ENCODE data around the gene LGALS3BP.

Gene LGALS3BP

DNA sequence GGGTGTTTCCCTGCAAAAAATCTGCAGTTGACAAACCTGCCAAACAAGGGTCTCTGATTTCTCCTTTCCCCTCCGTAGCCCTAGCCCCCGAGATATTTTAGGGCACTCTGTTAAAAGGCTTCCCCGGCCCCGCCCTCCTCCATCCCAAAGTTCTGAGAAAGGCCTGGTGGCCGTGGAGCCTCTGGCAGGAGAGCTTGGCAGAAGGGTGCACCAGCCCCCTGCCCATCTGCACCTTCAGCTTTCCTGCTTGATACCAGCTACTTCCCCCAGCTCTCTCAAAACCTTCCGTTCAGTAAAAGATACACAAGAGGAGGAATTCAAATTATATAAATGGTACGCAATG, 30.6 kb upstream of the LGALS3BP start:
- Histone ChIP-seq H3K36me3 (ENCODE audit: control insufficient read depth, insufficient read depth, low read length, severe bottlenecking) (no peaks in the 10 kb centered on the region), H3K9ac (ENCODE audit: low read length) (peak overlapping the region; percentile 98), H3K4me1 (ENCODE audit: control insufficient read depth, insufficient read depth, low read length) (peaks cover 28% of the 10 kb centered on the region), H3K4me3 (ENCODE audit: low read length) (peak overlapping the region; percentile 99), H3K27me3 (replicated peaks; ENCODE audit: control insufficient read depth, insufficient read depth, low read length) (no peaks in the 10 kb centered on the region), H3K9me3 (ENCODE audit: control insufficient read depth, low read length) (no peaks in the 10 kb centered on the region)
- DNase-seq (ENCODE audit: low read depth), result no peak

DNA sequence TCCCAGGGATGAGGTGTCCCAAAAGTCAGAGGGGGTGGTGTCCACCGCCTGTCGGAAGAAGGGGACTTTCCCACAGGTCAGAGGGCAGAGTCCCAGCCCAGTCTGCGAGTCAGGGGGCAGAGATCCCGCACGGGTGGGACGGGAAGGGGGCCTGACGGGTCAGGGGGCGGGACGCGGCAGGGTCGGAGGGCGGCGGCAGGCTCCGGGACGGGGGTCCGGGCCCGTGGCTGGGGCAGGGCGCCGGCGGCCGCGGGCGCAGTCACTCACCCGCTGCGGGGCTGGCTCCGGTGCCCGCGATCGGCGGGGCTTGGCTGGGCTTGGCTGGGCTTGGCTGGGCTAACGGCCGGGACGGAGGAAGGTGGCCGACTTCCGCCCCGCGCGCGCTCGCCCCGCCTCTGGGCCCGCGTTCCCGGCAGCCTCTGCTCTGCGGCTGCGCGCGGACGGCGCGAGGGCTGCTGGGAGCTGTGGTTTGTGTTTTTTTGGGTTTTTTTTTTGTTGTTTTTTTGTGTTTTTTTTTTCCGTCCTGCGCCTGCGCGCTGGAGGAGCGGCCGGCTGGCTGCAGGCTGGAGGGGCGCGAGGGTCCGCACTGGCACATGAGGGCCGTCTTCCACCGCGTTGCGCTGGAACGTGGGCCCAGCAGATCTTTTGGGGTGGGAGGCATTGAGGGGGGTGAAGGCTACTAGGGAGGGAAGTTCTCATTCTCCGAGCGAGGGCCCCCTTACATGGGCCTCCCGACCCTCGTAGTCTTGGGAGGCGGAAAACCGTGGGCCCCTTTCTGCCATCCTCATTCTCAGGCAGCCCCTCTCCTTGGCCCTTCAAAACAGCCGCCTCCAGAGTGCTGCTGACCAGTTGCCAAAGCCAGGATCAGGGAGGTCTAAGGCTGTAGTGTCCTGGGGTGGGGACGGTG, 29.9 kb upstream of the LGALS3BP start, which contains the start of gene CANT1:
CANT1 (minus strand) TSS at position 368 of the 907 bp plus-strand sequence. CDS start 12,142 bp downstream, outside the sequence.
- Histone ChIP-seq H3K9me3 (ENCODE audit: control insufficient read depth, low read length) (no peaks in the 10 kb centered on the region), H3K36me3 (ENCODE audit: control insufficient read depth, insufficient read depth, low read length, severe bottlenecking) (no peaks in the 10 kb centered on the region), H3K9ac (ENCODE audit: low read length) (peak within 1 kb of the TSS; percentile 98), H3K27me3 (replicated peaks; ENCODE audit: control insufficient read depth, insufficient read depth, low read length) (no peaks in the 10 kb centered on the region), H3K4me1 (ENCODE audit: control insufficient read depth, insufficient read depth, low read length) (peaks cover 28% of the 10 kb centered on the region), H3K4me3 (ENCODE audit: low read length) (peak within 1 kb of the TSS; percentile 99)
- peak; percentile 95 for DNase-seq (ENCODE audit: low read depth)

DNA sequence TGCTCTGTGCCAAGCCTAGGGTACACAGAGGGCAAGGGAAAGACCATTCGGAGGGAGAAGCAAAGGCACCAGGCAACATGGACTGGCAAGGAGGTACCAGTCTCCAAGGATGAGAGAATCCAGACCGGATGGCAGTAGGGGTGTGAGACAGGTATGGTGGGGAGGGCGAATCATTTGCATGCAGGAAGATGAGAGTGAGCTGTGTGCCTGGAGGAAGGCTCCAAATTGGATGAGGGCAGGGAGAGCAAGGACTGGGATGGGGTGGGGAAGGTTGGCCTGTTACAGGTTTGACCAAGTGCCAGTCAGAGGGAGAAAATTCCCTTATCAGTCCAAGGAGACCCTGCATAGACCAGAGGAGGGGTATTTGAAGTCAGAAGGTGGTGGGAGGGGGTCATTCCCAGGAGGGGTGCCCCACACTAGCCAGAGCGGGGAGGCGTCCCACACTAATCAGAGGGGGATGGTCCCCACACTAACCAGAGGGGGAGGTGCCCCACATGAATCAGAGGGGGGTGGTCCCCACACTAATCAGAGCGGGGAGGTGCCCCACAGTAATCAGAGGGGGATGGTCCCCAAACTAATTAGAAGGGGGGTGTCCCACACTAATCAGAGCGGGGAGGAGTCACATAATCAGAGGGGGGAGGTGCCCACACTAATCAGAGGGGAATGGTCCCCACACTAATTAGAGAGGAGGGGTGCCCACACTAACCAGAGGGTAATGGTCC, 29.1 kb upstream of the LGALS3BP start:
- peaks cover 28% of the 10 kb centered on the region for H3K4me1 ChIP-seq (ENCODE audit: control insufficient read depth, insufficient read depth, low read length)
- no peaks in the 10 kb centered on the region for H3K9me3 ChIP-seq (ENCODE audit: control insufficient read depth, low read length)
- no peak for DNase-seq (ENCODE audit: low read depth)
- peak overlapping the region; percentile 99 for H3K4me3 ChIP-seq (ENCODE audit: low read length)
- no peaks in the 10 kb centered on the region for H3K36me3 ChIP-seq (ENCODE audit: control insufficient read depth, insufficient read depth, low read length, severe bottlenecking)
- no peaks in the 10 kb centered on the region for H3K27me3 ChIP-seq (replicated peaks; ENCODE audit: control insufficient read depth, insufficient read depth, low read length)
- peak overlapping the region; percentile 98 for H3K9ac ChIP-seq (ENCODE audit: low read length)

- H3K9me3 ChIP-seq (ENCODE audit: control insufficient read depth, low read length), result no peaks in the 10 kb centered on the region
- H3K9ac ChIP-seq (ENCODE audit: low read length), result no peak overlapping the region
- DNase-seq (ENCODE audit: low read depth), result no peak
- peak overlapping the region; percentile 99 for H3K4me3 ChIP-seq (ENCODE audit: low read length)
- no peaks in the 10 kb centered on the region for H3K36me3 ChIP-seq (ENCODE audit: control insufficient read depth, insufficient read depth, low read length, severe bottlenecking)
- H3K4me1 ChIP-seq (ENCODE audit: control insufficient read depth, insufficient read depth, low read length), result peaks cover 28% of the 10 kb centered on the region
- H3K27me3 ChIP-seq (replicated peaks; ENCODE audit: control insufficient read depth, insufficient read depth, low read length), result no peaks in the 10 kb centered on the region
Measured at GRCh38 chr17:79007504-79008381, 28.0 kb upstream of the LGALS3BP start.

DNA sequence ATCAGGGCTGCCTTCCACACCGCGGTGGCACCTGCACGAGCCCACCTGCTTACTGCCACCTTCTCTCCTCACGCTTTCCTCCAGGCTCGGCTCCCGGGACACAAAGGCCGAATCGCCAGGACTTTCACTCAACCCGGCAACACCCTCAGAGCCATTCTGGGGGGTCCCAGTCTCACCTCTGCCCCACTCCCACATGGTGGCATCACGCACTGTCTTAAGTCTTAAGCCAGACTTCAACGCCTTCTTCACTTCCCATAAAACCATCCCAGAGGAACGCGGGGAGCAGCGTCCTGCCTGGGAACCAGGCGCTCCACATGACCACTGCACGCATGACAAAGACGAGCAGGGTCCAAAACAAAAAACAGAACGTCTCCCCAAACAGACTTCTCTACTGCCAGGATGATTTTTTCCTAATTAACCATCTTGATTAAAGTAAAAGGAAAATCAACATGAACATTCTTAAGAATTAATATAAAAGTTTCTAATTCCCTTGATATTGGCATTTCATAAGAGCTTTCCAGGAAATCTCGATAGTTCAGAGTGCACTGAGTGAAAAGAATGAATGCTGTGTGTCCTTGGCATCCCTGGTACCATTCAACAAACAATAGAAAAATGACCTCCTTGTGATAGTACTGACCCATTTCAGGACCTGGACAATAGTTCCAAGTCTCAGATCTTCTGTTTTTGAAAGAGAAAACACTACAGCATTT, 27.2 kb upstream of the LGALS3BP start:
- H3K4me3 ChIP-seq (ENCODE audit: low read length), result no peak overlapping the region
- H3K9me3 ChIP-seq (ENCODE audit: control insufficient read depth, low read length), result no peaks in the 10 kb centered on the region
- no peak overlapping the region for H3K9ac ChIP-seq (ENCODE audit: low read length)
- no peak for DNase-seq (ENCODE audit: low read depth)
- peaks cover 4% of the 10 kb centered on the region for H3K36me3 ChIP-seq (ENCODE audit: control insufficient read depth, insufficient read depth, low read length, severe bottlenecking)
- no peaks in the 10 kb centered on the region for H3K27me3 ChIP-seq (replicated peaks; ENCODE audit: control insufficient read depth, insufficient read depth, low read length)
- peaks cover 28% of the 10 kb centered on the region for H3K4me1 ChIP-seq (ENCODE audit: control insufficient read depth, insufficient read depth, low read length)

DNA sequence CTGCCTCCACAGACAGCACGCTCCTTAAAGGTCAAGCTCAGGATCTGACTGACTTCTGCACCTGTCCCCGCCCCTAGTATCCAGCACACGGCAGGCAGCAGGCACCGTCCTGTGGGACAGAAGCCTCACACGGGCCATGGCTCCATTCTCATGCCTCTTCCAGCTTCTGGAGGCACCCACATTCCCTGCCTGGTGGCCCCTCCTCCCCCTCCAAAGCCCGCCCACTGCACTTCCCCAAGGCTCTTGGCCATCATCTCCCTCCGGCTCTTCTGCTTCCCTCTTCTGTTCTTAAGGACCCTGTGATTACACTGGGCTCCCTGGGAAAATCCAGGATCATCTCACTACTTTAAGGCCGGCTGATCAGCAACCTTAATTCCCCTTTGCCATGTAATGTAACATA, 26.3 kb upstream of the LGALS3BP start:
- Histone ChIP-seq H3K36me3 (ENCODE audit: control insufficient read depth, insufficient read depth, low read length, severe bottlenecking) (peaks cover 4% of the 10 kb centered on the region), H3K9me3 (ENCODE audit: control insufficient read depth, low read length) (no peaks in the 10 kb centered on the region), H3K4me1 (ENCODE audit: control insufficient read depth, insufficient read depth, low read length) (peaks cover 28% of the 10 kb centered on the region), H3K9ac (ENCODE audit: low read length) (no peak overlapping the region), H3K4me3 (ENCODE audit: low read length) (no peak overlapping the region), H3K27me3 (replicated peaks; ENCODE audit: control insufficient read depth, insufficient read depth, low read length) (no peaks in the 10 kb centered on the region)
- no peak for DNase-seq (ENCODE audit: low read depth)

DNA sequence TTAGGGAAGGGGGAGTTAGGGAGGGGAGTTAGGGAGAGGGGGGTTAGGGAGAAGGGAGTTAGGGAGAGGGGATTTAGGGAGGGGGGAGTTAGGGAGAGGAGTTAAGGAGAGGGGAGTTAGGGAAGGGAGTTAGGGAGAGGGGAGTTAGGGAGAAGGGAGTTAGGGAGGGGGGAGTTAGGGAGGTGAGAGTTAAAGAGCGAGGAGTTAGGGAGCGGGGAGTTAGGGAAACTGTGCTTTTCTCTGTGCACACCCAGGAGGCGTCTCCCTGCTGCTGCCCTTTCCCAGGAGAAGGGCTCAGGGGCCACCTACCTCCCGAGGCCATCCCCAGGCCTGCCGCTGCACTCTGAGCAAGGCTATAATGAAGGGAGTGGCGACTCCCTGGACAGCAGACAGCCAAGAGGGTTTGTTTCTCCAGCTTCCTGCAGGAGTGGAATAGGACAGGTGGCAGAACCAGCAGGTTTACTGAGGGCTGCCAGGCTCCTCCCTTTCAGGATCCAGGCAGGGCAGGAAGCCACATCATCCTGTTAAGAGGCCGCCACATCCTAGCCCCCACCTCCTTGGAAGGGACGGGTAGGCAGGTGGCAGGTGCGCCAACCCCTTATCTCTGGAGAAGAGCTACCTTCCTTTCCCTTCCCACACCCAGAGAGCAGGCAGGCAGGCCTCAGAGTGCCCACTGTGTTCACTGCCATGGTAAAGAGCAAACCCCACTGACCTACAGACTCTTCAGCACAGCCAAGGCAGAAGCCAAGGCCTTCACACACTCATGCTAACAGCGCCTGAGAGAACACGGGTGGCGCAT, 25.5 kb upstream of the LGALS3BP start:
- DNase-seq (ENCODE audit: low read depth), result no peak
- H3K27me3 ChIP-seq (replicated peaks; ENCODE audit: control insufficient read depth, insufficient read depth, low read length), result no peaks in the 10 kb centered on the region
- no peaks in the 10 kb centered on the region for H3K9me3 ChIP-seq (ENCODE audit: control insufficient read depth, low read length)
- peaks cover 4% of the 10 kb centered on the region for H3K36me3 ChIP-seq (ENCODE audit: control insufficient read depth, insufficient read depth, low read length, severe bottlenecking)
- H3K4me3 ChIP-seq (ENCODE audit: low read length), result no peak overlapping the region
- no peak overlapping the region for H3K9ac ChIP-seq (ENCODE audit: low read length)
- H3K4me1 ChIP-seq (ENCODE audit: control insufficient read depth, insufficient read depth, low read length), result peaks cover 27% of the 10 kb centered on the region

DNA sequence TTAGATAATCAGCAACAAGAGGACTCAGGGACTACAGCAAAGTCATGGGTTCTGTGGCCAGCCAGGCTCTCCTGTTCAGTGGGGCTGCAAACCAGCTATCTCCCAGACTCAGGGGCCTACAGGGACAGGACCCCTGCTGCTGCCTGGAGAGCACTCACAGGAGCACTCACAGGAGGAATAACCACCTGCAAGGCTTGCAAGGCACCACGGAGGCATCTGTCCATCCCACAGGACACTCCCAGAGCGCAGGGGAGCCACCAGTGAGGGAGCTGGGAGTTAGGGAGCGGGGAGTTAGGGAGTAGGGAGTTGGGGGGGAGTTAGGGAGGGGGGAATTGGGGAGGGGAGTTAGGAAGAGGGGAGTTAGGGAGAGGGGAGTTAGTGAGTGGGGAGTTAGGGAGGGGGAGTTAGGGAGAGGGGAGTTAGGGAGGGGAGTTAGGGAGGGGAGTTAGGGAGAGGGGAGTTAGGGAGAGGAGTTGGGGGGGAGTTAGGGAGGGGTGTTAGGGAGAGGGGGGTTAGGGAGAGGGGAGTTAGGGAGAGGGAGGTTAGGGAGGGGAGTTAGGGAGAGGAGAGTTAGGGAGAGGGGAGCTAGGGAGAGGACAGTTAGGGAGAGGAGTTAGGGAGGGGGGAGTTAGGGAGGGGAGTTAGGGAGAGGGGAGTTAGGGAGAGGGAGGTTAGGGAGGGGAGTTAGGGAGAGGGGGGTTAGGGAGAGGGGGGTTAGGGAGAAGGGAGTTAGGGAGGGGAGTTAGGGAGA, 24.1 kb upstream of the LGALS3BP start:
- DNase-seq (ENCODE audit: low read depth), result no peak
- Histone ChIP-seq H3K9ac (ENCODE audit: low read length) (no peak overlapping the region), H3K4me3 (ENCODE audit: low read length) (no peak overlapping the region), H3K9me3 (ENCODE audit: control insufficient read depth, low read length) (no peaks in the 10 kb centered on the region), H3K4me1 (ENCODE audit: control insufficient read depth, insufficient read depth, low read length) (peaks cover 20% of the 10 kb centered on the region), H3K36me3 (ENCODE audit: control insufficient read depth, insufficient read depth, low read length, severe bottlenecking) (peaks cover 7% of the 10 kb centered on the region), H3K27me3 (replicated peaks; ENCODE audit: control insufficient read depth, insufficient read depth, low read length) (no peaks in the 10 kb centered on the region)

DNA sequence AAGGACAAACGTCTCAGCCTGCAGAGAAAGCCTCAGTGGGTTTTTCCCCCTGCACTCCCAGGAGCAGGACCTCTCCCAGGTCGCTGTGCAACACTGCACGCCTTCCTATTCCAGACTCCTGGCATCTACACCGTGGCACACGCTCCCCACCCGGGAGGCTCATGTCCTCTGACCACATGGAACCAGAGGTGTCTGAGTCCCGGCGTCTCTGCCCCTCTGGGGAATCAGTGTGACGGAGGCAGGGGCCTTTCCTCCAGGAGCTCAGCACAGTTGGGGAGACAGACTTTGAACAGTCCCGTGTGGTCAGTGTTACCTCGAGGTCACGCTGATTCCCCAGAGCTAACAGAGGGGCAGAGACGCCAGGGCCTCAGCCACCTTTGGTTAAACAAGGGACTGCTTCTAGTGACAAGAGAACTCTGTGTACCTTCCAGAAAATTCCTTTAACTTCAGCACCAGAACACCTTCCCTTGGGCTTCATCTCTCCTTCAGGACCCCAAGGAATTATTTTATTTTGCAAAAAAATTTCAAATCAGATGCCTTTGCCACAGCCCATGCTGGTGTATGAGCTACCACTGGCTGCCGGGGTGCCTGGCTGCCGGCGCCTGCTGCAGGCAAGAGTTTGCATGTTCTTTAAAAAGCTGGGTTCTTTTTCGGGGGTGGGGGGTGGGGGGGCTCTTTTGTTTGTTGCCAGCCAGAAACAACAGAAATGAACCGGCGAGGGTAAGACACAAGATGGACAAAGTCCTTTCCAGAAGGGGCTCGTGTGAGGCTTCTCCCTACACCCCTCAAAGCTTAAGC, 23.3 kb upstream of the LGALS3BP start:
- no peak for DNase-seq (ENCODE audit: low read depth)
- H3K9me3 ChIP-seq (ENCODE audit: control insufficient read depth, low read length), result no peaks in the 10 kb centered on the region
- no peak overlapping the region for H3K9ac ChIP-seq (ENCODE audit: low read length)
- peaks cover 12% of the 10 kb centered on the region for H3K4me1 ChIP-seq (ENCODE audit: control insufficient read depth, insufficient read depth, low read length)
- peaks cover 9% of the 10 kb centered on the region for H3K36me3 ChIP-seq (ENCODE audit: control insufficient read depth, insufficient read depth, low read length, severe bottlenecking)
- no peak overlapping the region for H3K4me3 ChIP-seq (ENCODE audit: low read length)
- no peaks in the 10 kb centered on the region for H3K27me3 ChIP-seq (replicated peaks; ENCODE audit: control insufficient read depth, insufficient read depth, low read length)
